ENCODE measurements around the gene ARV1.

DNA sequence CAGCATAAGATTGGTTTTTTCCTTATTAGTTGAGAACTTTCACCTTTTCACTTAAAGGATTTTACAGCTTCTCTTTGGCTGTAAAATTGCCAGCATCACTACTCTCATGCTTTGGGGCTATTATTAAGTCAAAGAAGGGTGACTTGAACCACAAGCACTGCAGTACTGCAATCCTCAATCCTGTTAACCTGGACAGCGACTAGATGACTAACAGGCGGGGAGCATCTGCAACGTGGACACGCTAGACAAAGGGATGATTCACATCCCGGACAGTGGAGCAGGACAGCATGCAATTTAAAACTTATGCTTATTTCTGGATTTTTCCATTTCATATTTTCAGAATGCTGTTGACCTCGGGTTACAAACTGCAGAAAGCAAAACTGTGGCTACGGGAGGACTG, 8.1 kb downstream of the ARV1 start:
- TF ChIP-seq EZH2 (IDR thresholded peaks at IDR 0.05; ENCODE audit: low read length, missing control alignments): no peak
- TF ChIP-seq, protein P1, sequence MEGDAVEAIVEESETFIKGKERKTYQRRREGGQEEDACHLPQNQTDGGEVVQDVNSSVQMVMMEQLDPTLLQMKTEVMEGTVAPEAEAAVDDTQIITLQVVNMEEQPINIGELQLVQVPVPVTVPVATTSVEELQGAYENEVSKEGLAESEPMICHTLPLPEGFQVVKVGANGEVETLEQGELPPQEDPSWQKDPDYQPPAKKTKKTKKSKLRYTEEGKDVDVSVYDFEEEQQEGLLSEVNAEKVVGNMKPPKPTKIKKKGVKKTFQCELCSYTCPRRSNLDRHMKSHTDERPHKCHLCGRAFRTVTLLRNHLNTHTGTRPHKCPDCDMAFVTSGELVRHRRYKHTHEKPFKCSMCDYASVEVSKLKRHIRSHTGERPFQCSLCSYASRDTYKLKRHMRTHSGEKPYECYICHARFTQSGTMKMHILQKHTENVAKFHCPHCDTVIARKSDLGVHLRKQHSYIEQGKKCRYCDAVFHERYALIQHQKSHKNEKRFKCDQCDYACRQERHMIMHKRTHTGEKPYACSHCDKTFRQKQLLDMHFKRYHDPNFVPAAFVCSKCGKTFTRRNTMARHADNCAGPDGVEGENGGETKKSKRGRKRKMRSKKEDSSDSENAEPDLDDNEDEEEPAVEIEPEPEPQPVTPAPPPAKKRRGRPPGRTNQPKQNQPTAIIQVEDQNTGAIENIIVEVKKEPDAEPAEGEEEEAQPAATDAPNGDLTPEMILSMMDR (conservative IDR thresholded peaks at IDR 0.05 in 1 of 2, IDR thresholded peaks at IDR 0.05 in 1 of 2; ENCODE audit: low read depth in 1 of 2, low read length in 2 of 2): no peak
